C4-2B (cell line): Measurements from ENCODE around the gene ERMARD.

Experiments
- H3K27ac ChIP-seq: fragments of 450-650 bp; 2 replicates; pipeline ENCODE4 v1.5.1; 2017
- CTCF ChIP-seq: fragments of 450-650 bp; conservative IDR thresholded peaks from 2 replicates; pipeline ENCODE4 v1.5.1; 2017; ENCODE audit warnings: mild to moderate bottlenecking
- ZFX ChIP-seq: fragments of 450-650 bp; IDR thresholded peaks from 2 replicates; pipeline ENCODE4 v1.6.1; 2017

The ERMARD gene

GRCh38 chr6:169783971-169784820 lies 32.8 kb downstream of the ERMARD start:
- no peak overlapping the region for H3K27ac ChIP-seq
- no peak for TF ChIP-seq CTCF
- no peak for TF ChIP-seq ZFX

- H3K27ac ChIP-seq: no peak overlapping the region
- TF ChIP-seq CTCF: no peak
- no peak for TF ChIP-seq ZFX
These were observed 33.5 kb downstream of the ERMARD start for GRCh38 chr6:169784821-169785340.

- TF ChIP-seq ZFX (no peak), CTCF (no peak)
- no peak overlapping the region for H3K27ac ChIP-seq
These were observed 34.1 kb downstream of the ERMARD start for GRCh38 chr6:169785566-169785965.

GRCh38 chr6:169786349-169786748 lies 34.9 kb downstream of the ERMARD start:
- TF ChIP-seq ZFX (no peak), CTCF (no peak)

GRCh38 chr6:169787797-169788196 lies 36.4 kb downstream of the ERMARD start:
- no peak overlapping the region for H3K27ac ChIP-seq
- no peak for TF ChIP-seq CTCF
- no peak for TF ChIP-seq ZFX

More at GRCh38 chr6:169786349-169786748, 34.9 kb downstream of the ERMARD start:
- no peak overlapping the region for H3K27ac ChIP-seq

GRCh38 chr6:169788809-169789145 lies 37.4 kb downstream of the ERMARD start:
- no peak overlapping the region for H3K27ac ChIP-seq
- TF ChIP-seq ZFX (no peak), CTCF (no peak)

- peak overlapping the region; percentile 43 for H3K27ac ChIP-seq
- no peak for TF ChIP-seq CTCF
- no peak for TF ChIP-seq ZFX
These were observed 37.9 kb downstream of the ERMARD start for GRCh38 chr6:169789146-169789943.
